ENCODE results near the gene FBXL15. TPM values are rescaled to one million over a fixed set of nuclear protein-coding genes. Genes with fewer than 3 reads are reported as not detected.
A peak's percentile ranks its signal among the peaks of the same experiment; 100 is the strongest.

Gene FBXL15
- total RNA-seq, 2 donors from 2014 or later: 9.9 to 14.2 TPM

DNA sequence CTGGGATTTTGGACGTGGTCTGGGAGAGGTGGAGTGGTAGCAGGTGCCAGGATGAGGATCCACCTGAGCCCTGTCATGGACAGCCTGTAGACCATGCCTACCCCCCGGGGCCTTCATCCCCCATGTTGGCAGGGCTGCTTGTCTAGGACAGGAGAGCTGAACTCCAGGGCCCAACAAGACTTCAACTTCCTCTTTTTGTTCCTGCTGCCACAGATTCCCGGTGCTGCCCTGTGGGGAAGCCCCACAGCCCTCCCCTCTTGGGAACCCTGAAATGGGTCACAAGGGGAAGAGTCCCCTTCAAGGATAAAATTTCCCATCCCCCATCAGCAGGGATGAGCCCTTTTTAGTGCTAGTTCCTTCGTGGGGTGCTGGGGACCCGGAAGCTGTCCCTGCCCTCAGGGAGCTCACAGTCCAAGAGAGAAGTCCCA is 13.0 kb downstream of the FBXL15 start:
- no peak for ATAC-seq
- Mint-ChIP-seq H3K4me3 (peak overlapping the region; percentile 94), H3K27me3 (no peaks in the 10 kb centered on the region), H3K4me1 (peaks cover 49% of the 10 kb centered on the region), H3K36me3 (ENCODE audit: low read depth) (no peaks in the 10 kb centered on the region), H3K27ac (peak overlapping the region; percentile 96)
- H3K9me3 ChIP-seq (ENCODE audit: control insufficient read depth, low read length, poor library complexity, severe bottlenecking): no peaks in the 10 kb centered on the region
- no peak for DNase-seq

DNA sequence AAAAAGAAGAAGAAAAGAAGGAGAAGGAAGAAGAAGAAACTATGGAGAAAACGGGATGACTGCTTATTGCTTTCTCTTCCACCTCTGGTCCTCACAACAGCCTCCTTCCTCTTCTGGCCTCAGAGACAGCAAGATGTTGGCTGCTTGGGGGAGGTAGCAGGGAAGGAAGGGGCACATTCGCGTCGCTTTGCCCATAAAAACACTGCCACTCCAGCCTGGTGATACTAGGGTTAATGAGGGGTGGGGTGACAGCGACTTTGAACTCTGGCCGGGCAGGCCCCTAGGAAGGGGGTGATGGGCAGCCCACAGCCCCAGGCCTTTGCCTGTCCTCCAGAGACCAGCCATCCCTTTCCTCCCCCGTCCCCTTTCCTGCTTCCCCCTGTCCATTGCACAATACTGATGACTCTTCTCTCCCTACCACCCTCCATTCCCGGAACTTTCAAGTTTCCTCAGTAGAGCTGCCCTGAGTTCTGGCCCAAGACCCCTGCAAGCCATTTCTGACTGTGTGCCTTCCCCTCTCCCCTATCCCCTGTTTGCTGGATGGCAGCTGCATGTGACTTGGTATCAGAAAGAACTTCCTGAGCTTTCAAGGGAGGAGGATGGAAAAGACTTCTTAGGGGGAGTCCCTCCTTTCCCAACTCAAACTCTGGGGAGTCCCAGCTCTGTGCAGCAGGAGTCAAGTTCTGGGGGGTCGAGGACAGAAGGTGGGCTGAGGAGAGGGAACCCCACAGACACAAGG is 13.9 kb downstream of the FBXL15 start:
- H3K9me3 ChIP-seq (ENCODE audit: control insufficient read depth, low read length, poor library complexity, severe bottlenecking): no peaks in the 10 kb centered on the region
- H3K4me3 Mint-ChIP-seq: peak overlapping the region; percentile 95
- peak overlapping the region; percentile 91 for H3K27ac Mint-ChIP-seq
- no peaks in the 10 kb centered on the region for H3K36me3 Mint-ChIP-seq (ENCODE audit: low read depth)
- no peaks in the 10 kb centered on the region for H3K27me3 Mint-ChIP-seq
- ATAC-seq: no peak
- no peak for DNase-seq
- peaks cover 49% of the 10 kb centered on the region for H3K4me1 Mint-ChIP-seq

DNA sequence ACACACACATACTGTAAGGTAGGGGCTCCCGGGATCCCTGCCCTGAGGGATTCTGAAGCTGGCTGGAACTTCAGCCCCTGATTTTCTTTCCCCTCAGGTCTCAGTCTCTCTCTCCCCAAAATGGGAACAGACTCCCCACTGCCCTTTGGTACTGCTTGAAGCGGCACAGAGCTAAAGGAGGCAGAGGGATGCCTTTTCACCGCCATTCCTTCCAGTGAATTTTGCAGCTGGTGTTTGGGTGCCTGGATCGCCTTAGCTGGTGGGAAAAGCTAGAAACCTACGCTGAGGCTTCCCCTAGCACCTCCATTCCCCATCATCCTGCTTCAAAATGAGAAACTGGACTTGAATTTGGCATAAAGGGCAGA is 14.5 kb downstream of the FBXL15 start:
- no peaks in the 10 kb centered on the region for H3K36me3 Mint-ChIP-seq (ENCODE audit: low read depth)
- peaks cover 49% of the 10 kb centered on the region for H3K4me1 Mint-ChIP-seq
- DNase-seq: no peak
- ATAC-seq: no peak
- H3K27me3 Mint-ChIP-seq: no peaks in the 10 kb centered on the region
- peak overlapping the region; percentile 95 for H3K4me3 Mint-ChIP-seq
- no peaks in the 10 kb centered on the region for H3K9me3 ChIP-seq (ENCODE audit: control insufficient read depth, low read length, poor library complexity, severe bottlenecking)
- peak overlapping the region; percentile 91 for H3K27ac Mint-ChIP-seq

DNA sequence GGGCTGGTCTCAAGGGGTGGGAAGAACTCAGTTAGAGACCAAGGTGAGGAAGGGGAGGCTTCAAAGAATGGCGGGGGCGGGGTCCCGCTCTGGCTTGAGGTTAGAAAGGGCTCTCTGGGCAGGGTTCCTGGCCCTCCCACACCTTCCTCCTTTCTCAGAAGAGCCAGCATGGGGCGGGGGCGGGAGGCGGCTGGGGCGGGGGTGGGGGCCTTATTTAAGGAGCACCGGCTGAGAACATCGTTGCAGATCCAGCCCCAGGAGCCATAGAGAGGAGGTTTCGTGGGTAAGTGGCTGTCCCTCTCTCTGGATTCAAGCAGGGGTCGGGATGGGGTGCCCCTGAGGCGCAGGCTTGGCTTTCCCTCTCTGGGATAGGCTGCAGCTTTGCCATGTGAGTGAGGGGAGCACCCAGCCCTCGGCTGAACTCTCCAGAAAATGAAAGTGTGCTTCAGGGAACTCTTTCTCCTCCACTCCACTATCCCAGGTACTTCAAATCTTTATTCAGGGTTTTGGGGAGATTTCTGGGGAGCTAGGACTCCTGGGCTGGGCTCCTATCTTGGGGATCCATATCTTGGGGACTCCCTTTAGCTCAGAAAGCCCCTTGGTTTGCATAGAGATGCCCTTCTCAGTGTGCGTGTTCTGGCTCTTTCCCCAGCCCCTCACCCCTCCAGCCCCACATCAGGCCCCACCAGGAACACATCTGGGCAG is 15.0 kb downstream of the FBXL15 start:
- Mint-ChIP-seq H3K27me3 (no peaks in the 10 kb centered on the region), H3K4me3 (peak overlapping the region; percentile 95)

DNA sequence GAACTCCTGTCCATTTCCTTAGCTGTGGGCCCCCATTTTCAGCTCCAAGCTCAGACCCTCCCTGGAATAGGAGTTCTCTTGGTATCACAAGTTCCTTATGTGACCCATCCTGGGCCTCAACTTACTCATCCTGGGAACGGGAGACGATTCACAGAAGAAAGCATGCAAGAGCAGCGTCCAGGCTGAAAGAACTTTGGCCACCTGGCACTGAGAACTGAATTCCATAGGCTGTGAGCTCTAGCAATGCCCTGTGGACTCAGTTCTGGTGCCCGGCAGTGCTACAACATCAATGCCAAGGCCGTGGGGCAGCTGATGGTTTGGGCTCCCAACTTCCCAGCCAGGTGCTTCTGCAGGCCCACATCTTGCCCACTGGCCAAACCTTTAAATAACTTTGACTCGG is 15.7 kb downstream of the FBXL15 start:
- Mint-ChIP-seq H3K4me3 (peak overlapping the region; percentile 95), H3K4me1 (peaks cover 49% of the 10 kb centered on the region)

More for the DNA sequence above, 15.0 kb downstream of the FBXL15 start:
- peak overlapping the region; percentile 91 for H3K27ac Mint-ChIP-seq
- peaks cover 49% of the 10 kb centered on the region for H3K4me1 Mint-ChIP-seq
- no peak for DNase-seq
- H3K36me3 Mint-ChIP-seq (ENCODE audit: low read depth): no peaks in the 10 kb centered on the region
- H3K9me3 ChIP-seq (ENCODE audit: control insufficient read depth, low read length, poor library complexity, severe bottlenecking): no peaks in the 10 kb centered on the region
- ATAC-seq: no peak

DNA sequence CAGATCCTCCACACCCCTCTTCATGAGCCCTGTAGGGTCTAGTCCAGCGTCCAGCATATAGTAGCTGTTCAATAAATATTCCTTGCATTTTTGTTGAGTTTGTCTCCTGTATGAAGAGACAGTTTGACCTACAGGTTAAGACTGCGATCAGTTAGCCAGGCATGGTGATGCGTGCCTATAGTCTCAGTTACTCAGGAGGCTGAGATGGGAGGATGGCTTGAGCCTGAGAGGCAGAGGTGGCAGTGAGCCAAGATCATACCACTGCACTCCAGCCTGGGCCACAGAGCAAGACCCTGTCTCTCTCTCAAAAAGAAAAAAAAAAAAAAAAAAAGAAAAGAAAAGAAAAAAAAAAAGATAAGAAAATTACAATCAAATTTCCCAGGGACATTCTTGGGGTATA is 16.9 kb downstream of the FBXL15 start:
- Mint-ChIP-seq H3K36me3 (ENCODE audit: low read depth) (no peaks in the 10 kb centered on the region), H3K4me1 (peaks cover 39% of the 10 kb centered on the region), H3K27me3 (no peaks in the 10 kb centered on the region), H3K27ac (peak overlapping the region; percentile 91), H3K4me3 (peak overlapping the region; percentile 63)
- no peak for DNase-seq
- ATAC-seq: no peak
- no peaks in the 10 kb centered on the region for H3K9me3 ChIP-seq (ENCODE audit: control insufficient read depth, low read length, poor library complexity, severe bottlenecking)

More for the DNA sequence above, 15.7 kb downstream of the FBXL15 start:
- H3K27ac Mint-ChIP-seq: peak overlapping the region; percentile 91
- ATAC-seq (no peak), DNase-seq (no peak)
- no peaks in the 10 kb centered on the region for H3K9me3 ChIP-seq (ENCODE audit: control insufficient read depth, low read length, poor library complexity, severe bottlenecking)
- no peaks in the 10 kb centered on the region for H3K27me3 Mint-ChIP-seq
- no peaks in the 10 kb centered on the region for H3K36me3 Mint-ChIP-seq (ENCODE audit: low read depth)

DNA sequence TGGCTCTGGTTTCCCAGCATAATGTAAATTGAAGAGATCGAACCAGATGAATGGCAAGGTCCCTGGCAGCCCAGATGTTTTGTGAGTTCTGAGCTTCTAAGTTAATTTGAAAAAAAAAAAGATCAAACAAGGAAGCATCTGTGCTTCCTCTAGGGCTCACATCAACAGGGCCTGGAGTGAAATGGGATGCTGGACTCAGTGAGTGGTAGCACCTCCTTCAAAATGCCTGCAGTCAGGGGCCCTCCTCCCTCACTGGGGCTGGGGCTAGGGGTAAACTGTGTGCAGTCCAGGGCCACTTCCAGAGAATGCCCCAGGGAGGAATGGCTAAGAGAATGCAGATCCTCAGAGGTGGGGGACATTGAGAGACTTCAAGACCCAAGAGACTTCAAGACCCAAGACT is 17.7 kb downstream of the FBXL15 start:
- Mint-ChIP-seq H3K27me3 (no peaks in the 10 kb centered on the region), H3K4me1 (peaks cover 35% of the 10 kb centered on the region), H3K27ac (no peak overlapping the region), H3K36me3 (ENCODE audit: low read depth) (no peaks in the 10 kb centered on the region), H3K4me3 (no peak overlapping the region)
- ATAC-seq (no peak), DNase-seq (no peak)
- no peaks in the 10 kb centered on the region for H3K9me3 ChIP-seq (ENCODE audit: control insufficient read depth, low read length, poor library complexity, severe bottlenecking)

DNA sequence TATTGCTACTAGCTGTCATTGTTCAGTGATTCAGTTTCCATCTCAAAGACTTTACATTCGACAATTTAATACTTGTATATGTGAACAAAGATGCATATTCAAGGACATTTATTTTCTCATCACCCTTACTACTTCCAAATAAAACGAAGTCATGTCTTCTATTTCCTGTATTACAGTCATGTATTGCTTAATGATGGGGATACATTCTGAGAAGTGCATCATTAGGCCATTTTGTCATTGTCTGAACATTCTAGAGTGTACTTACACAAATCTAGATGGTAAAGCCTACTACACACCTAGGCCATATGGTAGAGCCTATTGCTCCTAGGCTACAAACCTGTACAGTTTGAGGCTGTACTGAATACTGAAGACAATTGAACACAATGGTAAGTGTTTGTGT is 24.2 kb downstream of the FBXL15 start:
- H3K4me3 Mint-ChIP-seq: no peak overlapping the region
- no peaks in the 10 kb centered on the region for H3K36me3 Mint-ChIP-seq (ENCODE audit: low read depth)
- no peaks in the 10 kb centered on the region for H3K27me3 Mint-ChIP-seq
- H3K27ac Mint-ChIP-seq: no peak overlapping the region
- no peaks in the 10 kb centered on the region for H3K9me3 ChIP-seq (ENCODE audit: control insufficient read depth, low read length, poor library complexity, severe bottlenecking)
- DNase-seq: no peak
- H3K4me1 Mint-ChIP-seq: peaks cover 5% of the 10 kb centered on the region
- no peak for ATAC-seq

DNA sequence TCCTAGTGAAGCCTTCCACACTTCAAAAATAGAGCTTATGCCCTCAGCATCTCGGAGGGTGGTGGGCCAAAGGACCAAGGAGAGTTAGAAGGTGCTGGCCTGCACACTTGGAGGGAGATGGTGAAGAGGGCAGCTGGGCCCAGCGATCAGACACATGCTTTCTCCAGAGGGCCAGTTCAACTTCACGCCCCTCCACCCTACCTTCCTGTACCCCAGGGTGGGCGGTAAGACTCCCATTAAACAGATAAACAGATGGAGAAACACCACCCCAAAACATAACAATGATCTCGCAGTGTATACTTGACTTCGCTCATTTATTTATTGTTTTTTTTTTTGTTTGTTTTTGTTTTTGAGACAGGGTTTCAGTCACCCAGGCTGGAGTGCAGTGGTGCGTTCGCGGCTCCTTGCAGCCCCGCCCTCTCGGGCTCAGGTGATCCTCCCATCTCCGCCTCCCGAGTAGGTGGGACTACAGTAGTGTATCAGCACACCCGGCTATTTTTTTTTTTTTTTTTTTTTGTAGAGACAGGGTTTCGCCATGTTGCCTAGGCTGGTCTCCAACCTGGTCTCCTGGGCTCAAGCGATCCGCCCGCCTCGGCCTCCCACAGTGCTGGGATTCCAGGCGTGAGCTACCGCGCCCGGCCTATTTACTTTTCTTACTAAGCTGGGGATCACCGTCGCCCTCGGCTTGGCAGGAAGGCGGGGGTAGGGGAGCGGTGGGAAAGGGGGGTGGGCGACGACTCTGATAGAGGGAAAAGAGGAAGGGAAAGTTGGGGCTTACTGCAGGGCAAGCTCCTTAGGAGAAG is 28.9 kb downstream of the FBXL15 start:
- H3K4me3 Mint-ChIP-seq: peak overlapping the region; percentile 94
- peak; percentile 76 for ATAC-seq
- no peaks in the 10 kb centered on the region for H3K9me3 ChIP-seq (ENCODE audit: control insufficient read depth, low read length, poor library complexity, severe bottlenecking)
- no peaks in the 10 kb centered on the region for H3K27me3 Mint-ChIP-seq
- peak overlapping the region; percentile 87 for H3K27ac Mint-ChIP-seq
- peak; percentile 71 to 78 (median 73) for DNase-seq
- H3K4me1 Mint-ChIP-seq: peaks cover 17% of the 10 kb centered on the region
- H3K36me3 Mint-ChIP-seq (ENCODE audit: low read depth): peaks cover 2% of the 10 kb centered on the region

DNA sequence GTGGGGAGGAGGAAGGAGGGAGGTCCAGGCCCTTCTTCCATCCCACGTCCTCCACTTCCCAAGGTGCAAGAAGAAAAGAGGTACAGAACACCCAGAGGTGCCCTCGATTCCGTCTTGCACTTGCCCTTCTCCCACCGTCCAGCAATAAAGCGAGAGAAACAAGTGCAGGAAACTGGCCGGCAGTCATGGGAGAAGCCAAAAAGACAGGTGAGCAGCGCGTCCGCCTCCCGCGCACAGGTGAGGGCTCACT is 29.4 kb downstream of the FBXL15 start:
- Mint-ChIP-seq H3K4me3 (peak overlapping the region; percentile 94), H3K27ac (peak overlapping the region; percentile 87), H3K36me3 (ENCODE audit: low read depth) (peaks cover 2% of the 10 kb centered on the region), H3K27me3 (no peaks in the 10 kb centered on the region), H3K4me1 (peaks cover 15% of the 10 kb centered on the region)
- DNase-seq (no peak), ATAC-seq (no peak)
- no peaks in the 10 kb centered on the region for H3K9me3 ChIP-seq (ENCODE audit: control insufficient read depth, low read length, poor library complexity, severe bottlenecking)

DNA sequence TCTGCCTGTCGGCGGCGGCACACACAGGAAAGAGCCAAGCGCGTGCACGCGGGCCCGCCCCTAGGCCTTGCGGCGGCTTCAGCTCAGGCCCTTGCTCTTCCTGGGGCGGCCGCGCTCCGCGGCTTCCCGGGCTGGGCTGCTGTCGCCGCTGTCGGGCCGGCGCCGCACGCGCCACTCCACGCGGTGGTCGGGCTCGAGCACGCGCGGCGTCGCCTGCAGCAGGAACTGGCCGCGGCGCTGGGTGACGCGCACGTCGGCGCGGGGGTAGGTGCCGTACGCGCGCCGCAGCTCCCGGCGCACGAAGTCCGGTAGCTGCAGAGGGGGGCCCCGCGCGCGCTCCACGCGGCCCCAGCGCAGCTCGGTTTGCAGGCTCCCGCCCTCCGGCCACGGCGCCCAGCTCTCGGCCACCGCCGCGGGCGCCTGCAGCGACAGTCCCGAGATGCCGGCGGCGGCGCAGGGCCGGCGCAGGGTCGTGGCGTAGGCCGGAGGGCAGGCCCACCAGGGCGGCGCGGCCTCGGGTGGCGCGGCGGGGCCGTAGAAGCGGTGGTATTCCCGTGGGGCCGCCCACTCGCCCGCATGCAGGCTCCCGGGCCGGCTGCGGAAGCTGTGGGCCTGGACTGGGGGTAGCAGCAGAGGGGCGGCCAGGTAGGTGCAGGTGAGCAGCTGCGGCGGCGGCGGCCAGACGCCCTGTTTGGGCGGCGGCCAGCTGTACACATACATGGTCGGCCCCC is 29.9 kb downstream of the FBXL15 start:
- DNase-seq: peak; percentile 83 to 86 (median 83)
- Mint-ChIP-seq H3K36me3 (ENCODE audit: low read depth) (peaks cover 2% of the 10 kb centered on the region), H3K27me3 (no peaks in the 10 kb centered on the region), H3K27ac (peak overlapping the region; percentile 87), H3K4me3 (peak overlapping the region; percentile 94), H3K4me1 (peaks cover 15% of the 10 kb centered on the region)
- no peaks in the 10 kb centered on the region for H3K9me3 ChIP-seq (ENCODE audit: control insufficient read depth, low read length, poor library complexity, severe bottlenecking)
- peak; percentile 85 for ATAC-seq

DNA sequence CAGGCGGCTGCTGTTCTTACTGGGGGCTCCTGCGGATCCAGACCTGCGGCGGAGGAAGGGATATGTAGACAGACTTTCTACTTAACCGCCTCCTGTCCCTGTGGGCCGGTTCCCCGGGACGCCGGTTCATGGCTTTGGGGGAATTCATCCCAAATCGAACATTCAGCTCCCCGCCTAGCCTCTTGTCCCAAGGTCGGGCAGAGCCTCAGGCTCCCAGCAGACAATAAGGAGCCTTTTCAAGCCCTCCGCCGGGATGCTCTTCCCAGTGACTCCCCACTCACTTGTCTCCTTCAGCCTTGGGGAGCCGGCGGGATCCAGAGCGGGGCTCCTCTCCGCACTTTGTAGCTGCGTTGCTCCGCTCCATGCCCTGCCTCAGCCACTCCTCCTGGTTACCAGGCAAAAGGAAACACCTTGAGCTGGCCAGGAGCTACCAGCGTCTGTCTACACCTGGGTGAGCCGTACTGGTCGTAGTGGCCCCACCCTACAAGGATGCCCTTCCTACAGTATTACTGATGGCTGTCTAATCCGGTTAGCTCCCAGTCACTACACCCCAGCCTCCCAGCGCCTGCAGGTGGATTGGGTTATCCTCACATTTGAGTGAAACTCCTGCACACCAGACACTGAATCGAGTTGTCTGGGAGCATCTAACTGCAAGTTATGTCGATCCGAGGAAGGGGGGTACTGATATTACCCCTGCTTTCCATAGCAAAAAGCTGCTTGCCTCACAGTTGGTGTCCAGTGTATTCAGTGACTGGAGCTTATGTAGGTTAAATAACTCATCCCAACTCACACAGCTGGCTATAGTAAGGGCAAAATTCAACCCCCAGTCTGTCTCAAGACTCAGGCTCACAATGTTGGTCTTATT is 30.7 kb downstream of the FBXL15 start, which contains the start of gene C10orf95:
C10orf95 (minus strand) TSS at position 439 of the 865 bp plus-strand sequence. CDS start 450 bp downstream, outside the sequence.
- DNase-seq (no peak), ATAC-seq (no peak)
- Mint-ChIP-seq H3K36me3 (ENCODE audit: low read depth) (peaks cover 2% of the 10 kb centered on the region), H3K4me3 (peak within 1 kb of the TSS; percentile 94), H3K27ac (peak within 1 kb of the TSS; percentile 82), H3K27me3 (no peaks in the 10 kb centered on the region), H3K4me1 (peaks cover 15% of the 10 kb centered on the region)
- no peaks in the 10 kb centered on the region for H3K9me3 ChIP-seq (ENCODE audit: control insufficient read depth, low read length, poor library complexity, severe bottlenecking)

All from T-helper 17 cell (primary cell).